G401 (cell line): ENCODE data around the gene REC114. TPM values are rescaled to one million over a fixed set of nuclear protein-coding genes. Genes with fewer than 3 reads are reported as not detected.
"Not testable (repeated sequence)": the region's sequence is repeated elsewhere in the genome, so short reads cannot be mapped to it uniquely, and the experiment has no call there.

Experiments used
- DNase-seq: peaks from one replicate; pipeline ENCODE4 v3.0.0-alpha.2; 2015; ENCODE audit warnings: low spot score
- in situ Hi-C: cut with HindIII; loops from 2 replicates; pipeline ENCODE4 v1.10.0; 2016; ENCODE audit warnings: low sequenced_read_pairs, mixed read lengths
- total RNA-seq: library from RNA; depleted of rRNA; stranded (reverse); fragments of >200 nt; shearing (Covaris generic); gene quantifications from 2 replicates; pipeline ENCODE4 v1.2.3, GENCODE V29; 2014

REC114 gene
- total RNA-seq, 1 experiment from 2014 or later = not detected

DNA sequence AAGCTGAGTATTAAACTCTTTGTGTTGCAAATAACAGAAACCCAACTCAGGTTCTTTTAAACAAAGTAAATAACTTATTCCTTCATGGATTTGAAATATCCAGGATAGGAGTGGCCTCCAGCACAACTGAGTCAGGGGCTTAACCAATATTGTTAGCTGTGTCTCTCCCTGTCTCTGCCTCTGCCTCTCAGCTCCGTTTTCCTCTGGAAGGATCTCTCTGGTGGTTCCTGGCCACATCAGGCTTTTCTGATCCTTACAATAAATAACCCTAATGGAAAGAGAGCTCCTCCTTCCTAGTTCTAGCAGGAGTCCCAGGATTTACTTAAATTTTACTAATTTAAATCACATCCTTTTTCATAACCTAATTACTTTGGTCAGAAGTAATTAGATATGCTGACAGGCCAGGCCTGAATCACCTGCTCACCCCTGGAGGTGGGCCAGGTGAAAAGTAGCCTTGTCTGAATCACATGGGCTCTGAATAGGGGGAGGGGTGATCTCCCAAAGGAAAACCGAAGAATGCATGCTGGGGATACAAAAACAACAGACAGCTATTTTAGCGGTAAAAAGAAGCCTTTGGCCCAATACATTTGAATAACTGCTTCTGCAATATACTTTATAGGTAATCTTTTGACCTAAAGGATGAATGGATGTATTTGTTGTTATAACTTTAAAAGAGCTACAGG is 75.4 kb downstream of the REC114 start:
- DNase-seq = no peak
- in situ Hi-C loops = no loop called here

DNA sequence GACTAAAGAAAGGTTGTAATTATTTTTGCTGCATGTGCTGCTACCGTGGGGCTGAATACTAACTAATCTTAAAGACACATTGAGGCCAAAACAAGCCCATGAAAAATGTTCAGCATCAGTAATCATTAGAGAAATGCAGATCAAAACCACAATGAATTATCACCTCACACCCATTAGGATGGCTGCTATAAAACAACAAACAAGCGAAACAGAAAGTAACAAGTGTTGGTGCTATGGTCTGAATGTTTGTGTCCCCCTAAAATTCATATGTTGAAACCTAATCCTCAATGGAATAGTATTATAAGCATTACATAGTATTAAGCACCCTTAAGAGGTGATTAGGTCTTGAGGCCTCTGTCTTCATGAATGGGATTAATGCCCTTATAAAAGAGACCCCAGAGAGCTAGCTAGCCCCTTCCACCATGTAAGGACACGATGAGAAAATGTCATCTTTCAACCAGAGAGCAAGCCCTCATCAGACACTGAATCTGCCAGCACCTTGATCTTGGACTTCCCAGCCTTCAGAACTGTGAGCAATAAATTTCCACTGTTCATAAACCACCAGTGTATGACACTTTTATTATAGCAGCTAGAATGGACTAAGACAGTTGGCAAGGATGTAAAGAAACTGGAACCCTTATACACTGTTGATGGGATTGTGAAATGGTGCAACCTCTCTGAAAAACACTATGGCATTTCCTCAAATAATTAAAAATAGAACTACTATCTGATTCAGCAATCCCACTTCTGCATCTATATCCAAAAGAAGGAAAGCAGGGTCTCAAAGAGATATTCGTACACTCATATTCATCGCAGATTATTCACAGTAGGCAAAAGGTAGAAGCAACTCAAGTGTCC is 76.1 kb downstream of the REC114 start:
- no peak for DNase-seq
- in situ Hi-C loops = no loop called here

DNA sequence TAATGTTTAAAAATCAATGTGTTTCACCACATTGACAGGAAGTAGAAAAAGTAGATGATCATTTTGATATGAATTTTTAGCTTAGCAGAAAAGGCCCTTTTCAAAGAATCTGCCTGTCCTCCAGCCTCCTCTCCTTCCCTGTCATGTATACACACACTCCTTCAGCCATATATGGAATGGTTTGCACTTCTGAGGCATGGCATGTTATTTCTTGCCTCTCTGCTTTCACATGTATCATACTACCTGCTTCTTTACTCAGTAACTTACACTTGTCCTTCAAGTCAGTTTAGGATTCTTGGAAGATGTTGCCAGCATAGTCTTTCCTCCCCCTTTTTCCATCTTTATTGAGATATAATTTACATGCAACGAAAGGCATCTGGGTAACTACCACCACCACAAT is 79.0 kb downstream of the REC114 start:
- in situ Hi-C loops = no loop called here
- DNase-seq = no peak

DNA sequence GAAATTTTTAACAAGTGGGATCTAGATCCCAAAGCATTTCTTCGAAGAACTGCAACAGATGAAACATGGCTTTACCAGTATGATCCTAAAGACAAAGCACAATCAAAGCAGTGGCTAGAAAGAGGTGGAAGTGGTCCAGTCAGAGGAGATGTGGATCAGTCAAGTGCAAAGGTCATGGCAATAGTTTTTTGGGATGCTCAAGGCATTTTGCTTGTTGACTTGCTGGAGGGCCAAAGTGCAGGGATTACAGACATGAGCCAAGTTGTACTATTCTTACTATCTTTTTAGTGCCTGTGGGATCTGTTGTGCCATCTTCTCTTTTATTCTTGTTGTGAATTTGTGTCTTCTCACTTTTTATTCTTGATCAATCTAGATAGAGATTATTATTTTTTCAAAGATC is 82.0 kb downstream of the REC114 start:
- in situ Hi-C loops = no loop called here

DNA sequence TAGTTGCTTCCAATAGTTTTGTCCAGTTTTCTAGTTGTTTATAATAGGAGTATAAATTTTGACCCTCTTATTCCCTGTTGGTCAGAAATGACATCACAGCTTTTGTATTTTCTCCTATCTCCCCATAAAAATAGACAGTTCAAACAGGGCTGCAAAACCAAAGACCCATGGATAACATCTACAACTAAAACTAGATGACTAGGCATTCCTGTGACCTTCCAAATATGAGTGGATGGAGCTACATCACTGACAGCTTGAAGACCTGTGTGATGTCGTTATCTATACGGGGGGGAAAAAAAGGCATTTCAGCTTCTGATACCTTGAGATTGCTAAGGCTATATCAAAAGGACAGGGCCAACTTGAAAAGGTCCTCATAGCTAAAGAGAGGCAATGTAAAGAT is 84.6 kb downstream of the REC114 start:
- no peak for DNase-seq
- in situ Hi-C loops = no loop called here

More for the DNA sequence above, 82.0 kb downstream of the REC114 start:
- DNase-seq = no peak

DNA sequence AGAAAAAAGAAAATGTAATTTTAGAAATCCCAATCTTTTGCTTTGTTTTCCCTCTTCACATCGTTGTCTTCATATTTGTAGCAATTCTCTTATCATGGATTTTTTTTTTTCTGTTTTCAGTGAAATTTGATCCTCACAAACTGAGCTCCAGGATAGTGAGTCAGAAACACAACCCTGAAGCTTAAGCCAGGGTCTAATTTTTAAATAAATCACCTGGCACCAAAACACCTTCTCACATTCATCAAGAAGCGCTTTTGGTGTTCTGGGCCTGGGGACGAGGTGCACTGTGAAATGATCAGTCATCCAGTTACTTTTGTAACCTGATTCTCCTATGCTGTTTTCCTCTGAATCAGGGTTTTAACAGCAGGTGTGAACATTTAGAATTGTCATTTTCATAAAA is 87.7 kb downstream of the REC114 start:
- no peak for DNase-seq
- in situ Hi-C loops = no loop called here

DNA sequence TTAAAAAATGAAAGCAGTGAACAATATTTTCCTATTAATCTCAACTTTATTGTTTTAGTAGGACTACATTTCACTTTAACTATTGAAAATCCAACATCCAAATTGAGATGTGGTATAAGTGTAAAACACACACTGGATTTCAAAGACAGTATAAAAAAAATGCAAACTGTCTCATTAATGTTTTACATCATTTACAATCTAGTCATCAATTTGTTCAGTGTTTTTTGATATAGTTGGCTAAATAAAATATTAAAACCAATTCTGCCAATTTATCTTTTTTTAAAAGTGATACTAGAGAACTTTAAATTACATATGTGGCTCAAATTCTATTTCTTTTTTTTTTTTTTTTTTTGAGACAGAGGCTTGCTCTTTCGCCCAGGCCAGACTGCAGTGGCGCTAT is 95.2 kb downstream of the REC114 start:
- in situ Hi-C loops = no loop called here

DNA sequence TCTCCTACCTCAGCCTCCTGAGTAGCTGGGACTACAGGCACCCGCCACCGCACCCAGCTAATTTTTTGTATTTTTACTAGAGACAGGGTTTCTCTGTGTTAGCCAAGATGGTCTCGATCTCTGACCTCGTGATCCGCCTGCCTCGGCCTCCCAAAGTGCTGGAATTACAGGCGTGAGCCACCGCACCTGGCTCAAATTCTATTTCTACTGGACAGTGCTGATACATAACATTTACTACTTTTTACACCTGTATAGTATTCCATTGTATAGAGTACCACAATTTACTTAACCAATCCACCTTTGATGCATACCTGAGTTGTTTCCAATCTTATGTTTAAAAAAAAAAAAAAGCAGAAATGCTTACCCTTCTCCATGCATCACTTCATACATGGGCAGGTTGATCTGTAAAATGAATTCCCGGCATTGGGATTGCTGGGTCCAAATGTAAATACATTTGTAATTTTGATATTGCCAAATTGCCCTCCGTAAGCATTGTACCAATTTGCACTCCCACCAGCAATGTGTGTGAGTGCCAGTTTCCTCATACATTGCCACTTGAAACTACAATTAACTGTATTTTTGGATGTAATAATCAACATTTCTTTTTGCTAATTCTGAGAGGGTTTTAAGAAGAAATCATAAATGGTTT is 95.7 kb downstream of the REC114 start:
- in situ Hi-C loops = no loop called here
- no peak for DNase-seq

More for the DNA sequence above, 95.2 kb downstream of the REC114 start:
- no peak for DNase-seq

DNA sequence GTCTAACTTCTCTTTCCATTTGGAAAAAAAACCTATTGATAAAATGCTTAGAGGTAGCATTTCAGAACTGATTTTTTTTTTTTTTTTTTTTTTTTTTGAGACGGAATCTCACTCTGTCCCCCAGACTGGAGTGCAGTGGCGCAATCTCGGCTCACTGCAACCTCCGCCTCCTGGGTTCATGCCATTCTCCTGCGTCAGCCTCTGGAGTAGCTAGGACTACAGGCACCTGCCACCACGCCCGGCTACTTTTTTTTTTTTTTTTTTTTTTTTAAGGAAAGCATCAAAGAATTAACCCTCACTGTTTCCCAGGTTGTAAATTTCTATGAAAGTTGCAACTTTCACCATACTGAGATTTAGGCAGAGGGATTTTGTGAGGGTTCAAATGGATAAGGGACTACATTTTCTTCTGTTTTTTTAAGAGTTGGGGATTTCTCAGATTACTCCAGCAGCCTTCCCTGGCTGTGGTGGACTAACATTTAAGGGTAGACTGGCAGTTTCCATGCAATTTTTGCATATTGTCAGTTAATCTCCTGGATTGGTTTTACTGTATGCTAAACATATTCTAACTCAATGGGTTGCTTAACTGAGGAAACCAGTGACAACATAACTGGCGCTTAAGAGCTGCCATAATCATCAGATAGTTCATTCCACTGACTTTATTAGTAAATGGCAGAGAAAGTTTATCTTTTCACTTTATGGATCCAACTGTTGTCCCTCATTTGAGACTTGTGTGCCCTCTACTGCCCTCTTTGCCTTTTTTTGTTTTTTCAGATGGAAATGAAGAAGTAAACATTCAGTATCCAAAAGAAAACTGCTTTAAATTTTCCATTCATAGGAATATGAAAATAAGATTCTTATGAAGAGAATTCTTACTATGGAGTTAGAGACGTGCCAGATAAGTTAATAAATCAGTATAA is 96.5 kb downstream of the REC114 start:
- no peak for DNase-seq
- in situ Hi-C loops = no loop called here

DNA sequence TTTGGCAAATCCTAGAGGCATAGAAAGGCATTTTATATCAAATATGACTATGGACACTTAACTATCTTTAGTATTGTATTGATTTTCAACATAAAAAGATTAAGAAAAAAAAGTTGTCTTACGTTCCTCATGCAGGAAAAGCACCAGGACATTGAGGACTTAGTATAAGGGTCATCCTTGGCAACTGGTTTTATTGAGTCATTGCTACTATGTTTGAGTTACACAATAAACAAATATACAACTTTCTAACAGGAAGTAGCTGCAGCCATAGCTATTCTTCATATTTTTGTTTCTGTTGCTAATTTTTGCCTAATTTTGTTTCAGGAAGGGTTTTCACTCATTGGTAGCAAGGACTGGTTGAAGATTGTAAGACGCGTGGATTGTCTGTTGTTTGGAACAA is 97.2 kb downstream of the REC114 start:
- in situ Hi-C loops = no loop called here
- no peak for DNase-seq

DNA sequence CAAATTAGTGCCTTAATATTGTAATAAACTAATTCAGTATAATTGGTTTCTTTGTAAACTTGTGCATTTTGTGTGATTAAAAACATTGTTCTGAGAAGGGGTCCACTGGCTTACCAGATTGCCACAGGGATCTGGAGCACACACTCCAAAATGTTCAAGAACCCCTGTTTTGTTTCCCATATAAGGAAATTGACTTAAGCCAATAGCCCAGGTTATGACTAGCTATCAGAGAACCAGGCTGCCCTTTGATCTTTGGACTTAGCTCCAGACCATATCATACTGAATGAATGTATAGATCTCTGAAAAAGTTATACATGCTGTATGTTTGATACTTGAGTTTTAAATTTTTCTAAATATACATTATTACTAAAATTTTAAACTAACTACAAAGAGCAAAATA is 98.5 kb downstream of the REC114 start:
- DNase-seq = no peak
- in situ Hi-C loops = no loop called here

DNA sequence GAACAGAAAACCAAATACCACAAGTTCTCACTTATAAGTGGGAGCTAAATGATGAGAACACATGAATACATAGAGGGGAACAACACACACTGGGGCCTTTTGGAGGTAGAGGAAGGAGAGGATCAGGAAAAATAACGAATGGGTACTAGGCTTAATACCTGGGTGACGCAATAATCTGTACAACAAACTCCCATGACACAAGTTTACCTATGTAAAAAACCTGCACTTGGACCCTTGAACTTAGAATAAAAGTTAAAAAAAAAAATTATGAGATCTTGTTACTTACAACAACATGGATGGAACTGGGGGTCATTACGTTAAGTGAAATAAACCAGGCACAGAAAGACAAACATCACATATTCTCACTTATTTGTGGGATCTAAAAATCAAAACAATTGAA is 106.0 kb downstream of the REC114 start:
- DNase-seq, in situ Hi-C loops: not testable (repeated sequence)

DNA sequence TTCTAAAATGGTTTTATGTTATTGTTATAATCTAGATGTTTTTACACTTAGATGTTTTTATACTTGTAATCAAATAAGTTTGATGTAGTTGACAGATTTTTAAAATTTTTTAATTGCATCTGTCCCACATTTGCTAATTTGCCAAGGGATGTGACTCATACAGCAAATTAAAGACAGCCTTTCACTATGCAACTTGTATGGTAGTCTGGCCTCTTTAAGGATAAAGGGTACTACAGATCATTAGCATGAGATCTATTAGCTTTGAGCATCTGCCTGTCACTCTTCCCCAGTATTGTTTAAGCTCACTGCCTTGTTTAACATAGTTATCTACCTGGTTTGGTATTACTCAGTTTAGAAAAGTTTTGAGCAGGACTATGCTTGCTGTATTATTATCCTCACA is 107.2 kb downstream of the REC114 start:
- no peak for DNase-seq
- in situ Hi-C loops = no loop called here

DNA sequence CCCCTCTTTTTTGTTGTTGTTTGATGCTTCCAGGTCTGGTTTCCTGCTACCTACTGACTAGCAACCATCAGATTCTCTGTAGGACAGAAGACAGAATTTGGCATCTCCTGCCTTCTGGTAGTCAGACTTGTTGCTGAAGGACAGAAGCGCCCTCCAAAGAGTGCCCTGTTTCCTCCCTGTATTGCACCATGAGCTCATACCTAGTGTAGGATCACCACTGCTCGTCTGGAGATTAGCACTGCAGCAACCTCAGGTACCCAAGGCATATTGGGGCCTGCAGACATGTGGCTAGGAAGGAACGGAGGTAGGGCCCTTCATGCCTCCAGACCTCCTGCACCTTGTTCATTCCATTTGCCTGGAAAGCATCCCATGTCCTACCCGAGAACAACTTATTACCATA is 112.1 kb downstream of the REC114 start:
- in situ Hi-C loops = no loop called here
- DNase-seq = no peak

DNA sequence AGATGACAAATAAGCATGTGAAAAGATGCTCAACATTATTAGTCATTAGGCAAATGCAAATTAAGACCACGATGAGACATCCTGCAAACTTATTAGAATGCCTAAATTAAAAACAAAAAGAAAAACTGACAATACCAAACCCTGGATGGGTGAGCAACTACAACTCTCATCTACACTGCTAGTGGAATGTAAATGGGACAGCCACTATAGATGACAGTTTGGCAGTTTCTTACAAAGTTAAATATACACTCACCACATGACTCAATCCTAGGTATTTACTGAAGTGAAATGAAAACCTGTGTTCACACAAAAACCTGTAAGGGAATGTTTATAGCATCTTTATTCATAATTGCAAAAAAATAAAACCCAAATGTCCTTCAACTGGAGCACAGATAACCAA is 115.6 kb downstream of the REC114 start:
- no peak for DNase-seq
- in situ Hi-C loops = no loop called here

DNA sequence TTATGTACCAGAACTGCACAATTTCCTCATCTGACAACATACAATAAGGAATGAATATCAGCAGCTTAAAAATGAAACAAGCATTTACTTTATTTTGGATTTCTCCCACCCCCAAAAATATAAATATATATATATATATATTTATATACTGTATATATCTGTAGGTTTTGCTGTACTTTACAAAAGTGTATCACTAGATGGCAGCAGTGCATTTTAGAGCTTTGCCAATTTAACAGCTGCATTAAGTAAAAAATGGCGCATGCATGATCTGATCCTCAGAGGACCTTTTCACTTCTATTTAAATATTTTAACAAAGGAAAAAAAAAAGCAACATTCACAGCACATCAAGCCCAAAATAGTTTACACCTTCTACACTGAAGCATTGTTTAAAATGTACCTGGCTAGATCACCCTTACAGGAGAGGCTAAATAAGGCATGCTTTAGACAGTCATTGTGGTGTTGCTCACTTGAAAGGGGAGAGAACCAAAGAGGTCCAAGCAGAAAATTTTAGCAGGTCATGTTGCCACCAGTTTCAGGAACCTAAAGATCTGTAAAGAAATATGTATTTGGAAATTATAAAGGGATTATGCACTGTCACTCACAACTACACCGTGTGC is 117.6 kb downstream of the REC114 start:
- in situ Hi-C loops = no loop called here
- DNase-seq = peak; percentile 74

DNA sequence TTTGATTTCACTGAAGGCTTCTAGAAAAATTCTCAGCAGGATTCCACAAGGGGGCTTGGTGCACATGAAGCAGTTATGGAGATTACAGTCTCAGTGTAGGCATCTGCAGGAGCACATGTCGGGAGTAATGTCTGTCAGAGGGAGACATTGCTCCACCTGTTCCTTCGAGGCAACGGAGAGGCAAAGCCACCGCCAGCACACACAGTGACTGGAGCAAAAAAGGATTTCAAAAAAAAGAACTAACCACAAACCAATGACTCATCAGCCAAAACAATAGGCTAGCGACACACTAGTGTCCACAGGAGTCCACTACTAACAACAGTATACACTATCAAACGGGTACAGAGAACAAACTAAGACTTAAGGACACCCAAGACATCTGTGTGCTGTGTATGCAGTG is 121.3 kb downstream of the REC114 start:
- in situ Hi-C loops = no loop called here
- DNase-seq = peak; percentile 58

DNA sequence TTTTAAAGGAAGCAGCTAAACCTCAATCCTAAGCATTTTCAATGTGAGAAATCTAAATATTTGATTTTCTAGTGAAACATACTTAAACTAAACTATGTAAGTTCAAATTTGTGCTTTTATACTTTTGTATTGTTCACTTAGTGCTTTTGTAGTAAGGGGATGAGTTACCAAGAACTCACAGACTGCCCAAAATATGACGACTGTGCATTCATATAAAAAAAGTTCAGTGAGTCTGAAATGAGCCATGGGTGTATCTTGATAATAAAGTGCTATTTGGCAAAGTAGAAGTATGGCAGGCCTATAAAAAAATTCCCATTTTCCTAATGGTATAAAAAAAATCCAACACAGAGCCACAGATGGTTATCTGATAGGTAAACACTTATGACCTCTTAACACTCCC is 124.1 kb downstream of the REC114 start:
- in situ Hi-C loops = no loop called here
- no peak for DNase-seq
